PC-9 (cell line): ENCODE results near the gene GAS7. TPM values are rescaled to one million over a fixed set of nuclear protein-coding genes. Genes with fewer than 3 reads are reported as not detected.

Experiments
- BruUV-seq: library from RNA; stranded (reverse); fragments of 400-500 nt; replicated peaks from 2 replicates; lab custom pipeline; 2021; lab: Mats Ljungman, UMichigan
- CTCF ChIA-PET: fragments of 300-600 bp; sonication (Branson Sonifier 250); formaldehyde crosslinking; loops from one replicate; lab custom pipeline; 2022; ENCODE audit warnings: antibody characterized with exemption; lab: Charles Lee
- POLR2A ChIA-PET: fragments of 300-600 bp; sonication (Branson Sonifier 250); formaldehyde crosslinking; loops from one replicate; lab custom pipeline; 2022; ENCODE audit warnings: antibody characterized with exemption; ENCODE audit not compliant: unreplicated experiment; lab: Charles Lee
- DNase-seq, 2 experiments: peaks; one replicate each; pipeline versions ENCODE4 v3.0.0 to v3.0.0-alpha.2; 2015 to 2022; ENCODE audit warnings: mixed read lengths in 1 of 2
- H2AFZ ChIP-seq: fragments of 200-600 bp; sonication (generic); 2 replicates; pipeline ENCODE4 v1.8.1; 2017; ENCODE audit warnings: antibody characterized with exemption
- H3F3A ChIP-seq: fragments of 200-600 bp; sonication (generic); 2 replicates; pipeline ENCODE4 v1.8.1; 2017; ENCODE audit warnings: antibody characterized with exemption, mild to moderate bottlenecking, low read depth; ENCODE audit not compliant: insufficient read depth
- H3K27ac ChIP-seq: fragments of 200-600 bp; sonication (generic); 2 replicates; pipeline ENCODE4 v1.6.1; 2016; ENCODE audit warnings: mixed run types
- H3K27me3 ChIP-seq: fragments of 200-600 bp; sonication (generic); 2 replicates; pipeline ENCODE4 v1.6.1; 2016; ENCODE audit warnings: low read depth, mixed run types; ENCODE audit not compliant: insufficient read depth
- H3K36me3 ChIP-seq: fragments of 200-600 bp; sonication (generic); 2 replicates; pipeline ENCODE4 v1.6.1; 2016; ENCODE audit warnings: low read depth, mixed run types
- H3K4me1 ChIP-seq: fragments of 200-600 bp; sonication (generic); replicated peaks from 2 replicates; pipeline ENCODE4 v1.6.1; 2016; ENCODE audit warnings: mixed run types; ENCODE audit not compliant: insufficient read depth
- H3K4me2 ChIP-seq: fragments of 200-600 bp; sonication (generic); 2 replicates; pipeline ENCODE4 v1.6.1; 2017; ENCODE audit warnings: mixed run types
- H3K4me3 ChIP-seq: fragments of 200-600 bp; sonication (generic); 2 replicates; pipeline ENCODE4 v1.6.1; 2016; ENCODE audit warnings: mixed run types
- H3K79me2 ChIP-seq: fragments of 200-600 bp; sonication (generic); 2 replicates; pipeline ENCODE4 v1.6.1; 2017; ENCODE audit warnings: low read depth, mixed run types
- H3K9me2 ChIP-seq: fragments of 200-600 bp; sonication (generic); 2 replicates; pipeline ENCODE4 v1.8.1; 2017; ENCODE audit warnings: mild to moderate bottlenecking; ENCODE audit not compliant: insufficient read depth
- H3K9me3 ChIP-seq: fragments of 200-600 bp; sonication (generic); 2 replicates; pipeline ENCODE4 v1.8.1; 2016; ENCODE audit warnings: low read depth; ENCODE audit not compliant: insufficient read depth
- H4K20me1 ChIP-seq: fragments of 200-600 bp; sonication (generic); 2 replicates; pipeline ENCODE4 v1.8.1; 2017; ENCODE audit not compliant: insufficient read depth
- EZH2 ChIP-seq: fragments of 200-600 bp; sonication (generic); IDR thresholded peaks from 2 replicates; pipeline ENCODE4 v1.8.0; 2017; ENCODE audit warnings: antibody characterized with exemption, low read depth
- intact Hi-C: fragments of 100-400 bp; cut with micrococcal nuclease; formaldehyde crosslinking; loops from one replicate; pipeline ENCODE4 v1.10.0; 2022; ENCODE audit not compliant: unreplicated experiment
- total RNA-seq: library from RNA; stranded (reverse); gene quantifications from 2 replicates; pipeline ENCODE4 v1.2.3, GENCODE V29; 2021
- TF ChIP-seq, protein P1 (sequence below): fragments of 200-600 bp; sonication (generic); conservative IDR thresholded peaks from 2 replicates; pipeline ENCODE4 v1.6.1; 2017; ENCODE audit warnings: mixed run types, antibody characterized with exemption, mild to moderate bottlenecking, moderate library complexity

Gene GAS7
- total RNA-seq, 1 experiment from 2014 or later, result not detected

DNA sequence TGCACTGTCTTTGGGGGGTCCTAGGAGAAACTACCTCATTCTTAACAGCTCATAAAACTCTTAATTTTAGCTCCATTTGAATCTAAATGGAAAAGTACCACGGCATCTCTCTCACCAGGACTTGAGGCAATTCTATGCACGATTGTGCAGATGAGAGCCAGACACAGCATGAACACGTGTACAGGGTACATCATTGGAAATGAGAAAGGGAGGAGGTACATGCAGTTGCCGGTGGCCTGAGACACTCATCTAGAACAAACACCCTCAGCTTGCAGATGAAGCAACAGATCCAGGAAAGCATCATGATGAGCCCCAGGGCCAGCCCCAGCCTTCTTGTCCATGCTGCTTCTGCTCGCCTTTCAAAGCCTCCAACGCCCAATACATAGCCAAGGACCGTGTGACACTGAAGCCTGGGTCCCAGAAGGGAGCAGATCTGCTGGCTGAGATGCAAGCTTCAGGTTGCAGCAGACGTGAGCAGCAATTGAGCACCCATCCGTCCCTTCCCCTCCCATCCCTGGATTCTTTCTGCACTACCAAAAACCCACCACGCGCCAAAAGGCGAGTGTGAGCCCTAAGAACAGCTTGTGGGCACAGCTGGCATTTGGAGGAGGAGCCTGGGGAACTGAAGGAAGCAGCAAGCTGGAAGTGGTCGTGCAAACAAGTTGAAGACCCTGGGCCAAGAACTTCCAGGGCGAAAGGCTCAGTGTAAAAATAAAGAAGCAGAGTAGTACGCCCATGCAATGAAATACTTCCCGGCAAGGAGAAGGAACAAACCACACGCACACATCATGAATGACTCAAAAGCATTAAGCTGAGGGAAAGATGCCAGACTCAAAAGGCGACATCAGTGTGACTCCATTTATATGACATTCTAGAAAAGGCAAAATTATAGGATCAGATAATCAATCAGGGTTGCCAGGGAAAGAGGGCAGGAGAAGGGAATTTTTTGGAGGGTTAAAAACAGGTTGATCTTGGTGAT is 286.0 kb downstream of the GAS7 start:
- no peak for DNase-seq
- TF ChIP-seq, protein P1, sequence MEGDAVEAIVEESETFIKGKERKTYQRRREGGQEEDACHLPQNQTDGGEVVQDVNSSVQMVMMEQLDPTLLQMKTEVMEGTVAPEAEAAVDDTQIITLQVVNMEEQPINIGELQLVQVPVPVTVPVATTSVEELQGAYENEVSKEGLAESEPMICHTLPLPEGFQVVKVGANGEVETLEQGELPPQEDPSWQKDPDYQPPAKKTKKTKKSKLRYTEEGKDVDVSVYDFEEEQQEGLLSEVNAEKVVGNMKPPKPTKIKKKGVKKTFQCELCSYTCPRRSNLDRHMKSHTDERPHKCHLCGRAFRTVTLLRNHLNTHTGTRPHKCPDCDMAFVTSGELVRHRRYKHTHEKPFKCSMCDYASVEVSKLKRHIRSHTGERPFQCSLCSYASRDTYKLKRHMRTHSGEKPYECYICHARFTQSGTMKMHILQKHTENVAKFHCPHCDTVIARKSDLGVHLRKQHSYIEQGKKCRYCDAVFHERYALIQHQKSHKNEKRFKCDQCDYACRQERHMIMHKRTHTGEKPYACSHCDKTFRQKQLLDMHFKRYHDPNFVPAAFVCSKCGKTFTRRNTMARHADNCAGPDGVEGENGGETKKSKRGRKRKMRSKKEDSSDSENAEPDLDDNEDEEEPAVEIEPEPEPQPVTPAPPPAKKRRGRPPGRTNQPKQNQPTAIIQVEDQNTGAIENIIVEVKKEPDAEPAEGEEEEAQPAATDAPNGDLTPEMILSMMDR, result no peak
- TF ChIP-seq EZH2, result no peak
- H3K4me3 ChIP-seq, result no peak overlapping the region
- ChIA-PET POLR2A (no interaction called here), CTCF (no interaction called here)
- H3K9me2 ChIP-seq, result no peaks in the 10 kb centered on the region
- no peak overlapping the region for H3K27ac ChIP-seq
- H3K79me2 ChIP-seq, result no peaks in the 10 kb centered on the region
- intact Hi-C loops, result no loop called here
- H2AFZ ChIP-seq, result no peak overlapping the region
- no TSS peak for BruUV-seq
- no peaks in the 10 kb centered on the region for H3K9me3 ChIP-seq
- no peaks in the 10 kb centered on the region for H3K4me1 ChIP-seq
- H3K36me3 ChIP-seq, result no peaks in the 10 kb centered on the region
- H4K20me1 ChIP-seq, result no peaks in the 10 kb centered on the region
- H3F3A ChIP-seq, result no peaks in the 10 kb centered on the region
- no peaks in the 10 kb centered on the region for H3K27me3 ChIP-seq
- no peak overlapping the region for H3K4me2 ChIP-seq

DNA sequence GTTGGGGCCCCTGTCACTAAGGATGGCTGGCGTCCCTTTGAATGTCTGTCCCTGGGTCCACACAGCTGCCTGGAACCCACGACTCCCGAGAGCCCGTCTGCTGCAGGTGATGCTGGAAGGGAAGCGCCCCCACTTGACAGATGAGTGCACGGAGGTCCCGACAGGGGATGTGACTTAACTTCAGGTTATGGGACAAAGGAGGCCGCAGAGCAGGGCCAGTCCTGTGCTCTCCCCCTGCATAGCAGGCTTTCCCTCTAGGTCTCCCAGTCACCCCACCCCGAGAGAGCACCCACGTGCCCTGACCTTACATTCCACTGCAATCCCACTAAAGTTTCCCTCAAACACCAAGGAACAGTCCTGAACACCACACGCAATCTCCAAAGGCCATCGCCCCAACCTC is 287.3 kb downstream of the GAS7 start:
- CTCF ChIA-PET, result no interaction called here
- H2AFZ ChIP-seq, result no peak overlapping the region
- H3K27ac ChIP-seq, result no peak overlapping the region
- no peaks in the 10 kb centered on the region for H3K4me1 ChIP-seq
- no peak for TF ChIP-seq EZH2
- TF ChIP-seq, protein P1, result no peak
- no peaks in the 10 kb centered on the region for H4K20me1 ChIP-seq
- intact Hi-C loops, result no loop called here
- H3K9me2 ChIP-seq, result no peaks in the 10 kb centered on the region
- H3K27me3 ChIP-seq, result no peaks in the 10 kb centered on the region
- no peaks in the 10 kb centered on the region for H3K79me2 ChIP-seq
- H3K4me3 ChIP-seq, result no peak overlapping the region
- H3K4me2 ChIP-seq, result no peak overlapping the region
- H3K36me3 ChIP-seq, result no peaks in the 10 kb centered on the region
- no peaks in the 10 kb centered on the region for H3K9me3 ChIP-seq
- no peaks in the 10 kb centered on the region for H3F3A ChIP-seq
- DNase-seq, result no peak
- POLR2A ChIA-PET, result no interaction called here
- no TSS peak for BruUV-seq

DNA sequence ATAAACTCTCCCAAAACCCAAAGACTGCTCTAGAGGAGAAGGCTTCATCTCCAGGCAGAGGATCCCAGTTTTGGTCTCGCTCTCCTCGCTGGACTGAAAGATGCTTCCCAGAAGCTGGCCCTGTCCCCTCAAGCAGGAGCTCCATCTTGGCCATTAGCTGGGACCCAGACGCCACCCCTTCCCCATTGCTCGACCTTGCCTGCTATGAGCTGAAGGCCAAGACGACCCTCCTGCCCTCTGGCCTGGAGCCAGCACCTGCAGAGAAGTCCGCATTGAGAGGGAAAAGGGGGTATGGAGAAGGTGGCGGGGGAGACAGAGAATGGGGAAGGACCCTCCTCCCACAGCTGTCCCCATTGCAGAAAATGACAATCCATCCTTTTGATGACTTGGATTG is 289.8 kb downstream of the GAS7 start:
- Histone ChIP-seq H3K4me3 (no peak overlapping the region), H3K27me3 (no peaks in the 10 kb centered on the region), H3K9me2 (no peaks in the 10 kb centered on the region), H4K20me1 (no peaks in the 10 kb centered on the region), H3K9me3 (no peaks in the 10 kb centered on the region), H3K27ac (no peak overlapping the region), H2AFZ (no peak overlapping the region), H3K36me3 (no peaks in the 10 kb centered on the region), H3K79me2 (no peaks in the 10 kb centered on the region), H3K4me2 (no peak overlapping the region), H3K4me1 (no peaks in the 10 kb centered on the region), H3F3A (no peaks in the 10 kb centered on the region)
- ChIA-PET CTCF (interaction anchor here (0.8 kb wide), 1 partner anchor 20 kb away, joined by 4 read pairs; no protein-coding TSS in a partner anchor), POLR2A (interaction anchor here (0.5 kb wide), 1 partner anchor 40 kb away, joined by 5 read pairs; no protein-coding TSS in a partner anchor)
- TF ChIP-seq EZH2, result no peak
- TF ChIP-seq, protein P1, result no peak
- no peak for DNase-seq
- intact Hi-C loops, result no loop called here
- no TSS peak for BruUV-seq
